SK-N-MC (cell line): Measurements from ENCODE around the gene PTPRG.

Experiments
- EZH2 ChIP-seq: fragments of 200-600 bp; sonication (generic); IDR thresholded peaks from one replicate; pipeline ENCODE4 v1.6.1; 2017; ENCODE audit warnings: antibody characterized with exemption
- FOXP2 ChIP-seq: optimal IDR thresholded peaks from 2 replicates; pipeline ENCODE3; 2011; ENCODE audit warnings: mild to moderate bottlenecking, moderate library complexity; ENCODE audit not compliant: insufficient read depth; ENCODE audit errors: extremely low read length, control extremely low read depth
- POLR2AphosphoS5 ChIP-seq: IDR thresholded peaks from 2 replicates; pipeline ENCODE4 v1.6.1; 2012; ENCODE audit warnings: mild to moderate bottlenecking, low read depth, low read length, borderline replicate concordance

DNA sequence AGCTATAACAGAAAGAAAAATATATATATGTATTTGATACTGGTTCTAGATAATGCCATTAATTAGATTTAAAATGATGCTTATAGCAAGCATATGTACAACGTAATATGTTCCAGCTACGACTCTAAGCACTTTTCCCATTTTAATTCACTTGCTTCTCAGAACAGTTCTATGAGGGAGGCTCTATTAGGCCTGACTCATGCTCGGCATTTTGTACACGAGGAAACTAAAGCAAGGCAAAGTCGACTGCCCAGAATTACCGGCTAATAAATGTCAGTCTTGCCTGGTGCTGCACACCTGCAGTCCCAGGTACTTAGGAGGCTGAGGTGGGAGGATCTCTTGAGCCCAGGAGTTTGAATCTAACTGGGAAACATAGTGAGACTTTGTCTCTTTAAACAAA, 106.0 kb downstream of the PTPRG start:
- TF ChIP-seq EZH2: no peak
- TF ChIP-seq POLR2AphosphoS5: no peak
- TF ChIP-seq FOXP2: no peak
